CD4-positive, alpha-beta T cell treated with Interleukin-10 for 1 hour (primary cell): ENCODE results near the gene SPIN2B.
A peak's percentile ranks its signal among the peaks of the same experiment; 100 is the strongest.
"Not testable (repeated sequence)": the region's sequence is repeated elsewhere in the genome, so short reads cannot be mapped to it uniquely, and the experiment has no call there.

Source experiments
- DNase-seq: peaks from one replicate; pipeline ENCODE4 v3.0.0-alpha.2; 2020

SPIN2B gene

DNA sequence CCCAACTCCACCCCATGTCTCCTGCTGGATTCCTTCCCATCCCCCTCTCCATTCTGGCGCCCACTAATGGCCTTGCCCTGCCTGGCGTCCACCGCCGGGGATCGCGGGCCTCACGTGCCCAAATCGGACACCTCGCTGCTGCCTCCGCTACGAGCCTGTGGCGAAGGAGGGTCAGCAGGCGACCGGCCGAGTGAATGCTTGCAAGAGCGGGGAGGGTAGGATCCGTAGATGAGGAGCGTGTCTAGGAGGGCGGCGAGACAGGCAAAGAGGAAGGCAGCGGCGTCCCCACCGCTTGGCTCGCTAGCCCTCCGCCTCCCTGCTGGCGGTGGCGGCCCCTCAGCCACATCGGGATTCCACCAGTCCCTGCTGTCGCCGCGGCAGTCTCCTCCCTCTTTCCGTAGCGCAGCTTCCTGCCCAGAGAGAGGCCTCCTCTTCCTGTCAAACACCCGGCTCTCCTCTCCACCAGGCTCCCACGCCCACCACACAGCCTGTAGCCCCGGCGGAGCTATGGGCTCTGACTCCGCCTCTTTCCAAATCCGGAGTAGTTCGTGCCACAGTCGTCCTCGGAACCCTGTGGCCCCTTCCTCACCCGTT, at the start of gene SPIN2B:
Gene SPIN2B, minus strand, starts transcription at position 387 of the 594 bp plus-strand sequence.
- DNase-seq, result peak; percentile 80

DNA sequence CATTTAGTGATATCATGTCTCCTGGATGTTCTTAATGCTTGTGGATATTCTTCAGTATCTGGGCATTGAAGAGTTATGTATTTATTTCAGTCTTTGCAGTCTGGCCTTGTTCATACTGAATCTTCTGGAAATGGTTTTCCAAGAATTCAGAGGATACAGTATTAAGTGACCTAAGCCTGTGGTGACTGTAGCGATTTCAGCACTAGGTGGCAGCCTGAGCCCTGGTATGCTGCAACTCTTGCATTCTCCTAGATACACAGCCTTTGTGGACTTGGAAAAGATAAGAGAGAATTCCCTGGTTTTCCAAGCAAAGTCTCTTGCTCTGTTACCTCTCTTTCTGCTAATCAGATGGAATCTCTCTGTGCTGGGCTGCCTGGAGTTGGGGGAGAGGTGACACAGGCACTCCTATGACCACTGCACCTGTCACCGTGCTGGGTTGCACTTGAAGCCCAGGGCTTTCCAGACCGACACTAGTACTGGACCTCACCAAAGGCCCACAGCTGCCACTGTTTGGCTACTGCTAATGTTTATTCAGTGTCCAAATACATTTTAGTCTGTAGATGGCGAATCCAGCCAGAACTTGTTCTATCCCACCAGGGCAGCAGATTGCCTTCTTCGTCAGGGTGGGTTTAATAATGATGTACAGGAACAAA, 35.2 kb upstream of the SPIN2B start:
- peak; percentile 1 for DNase-seq

DNA sequence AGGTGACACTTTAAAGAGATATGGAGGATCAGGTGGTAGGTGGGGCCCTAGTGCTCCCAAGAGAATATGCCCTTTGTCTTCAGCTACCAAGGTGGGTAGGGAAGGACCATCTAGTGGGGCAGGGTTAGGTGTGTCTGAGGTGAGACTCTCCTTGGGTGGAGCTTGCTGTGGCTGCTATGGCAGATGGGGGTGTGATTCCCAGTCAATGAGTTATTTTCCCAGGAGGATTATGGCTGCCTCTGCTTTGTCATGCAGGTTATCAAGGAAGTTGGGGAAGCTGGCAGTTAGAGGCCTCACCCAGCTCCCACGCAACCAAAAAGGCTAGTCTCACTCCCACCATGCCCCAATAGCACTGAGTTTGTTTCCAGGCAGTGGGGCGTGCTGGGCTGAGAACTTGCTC, 33.8 kb upstream of the SPIN2B start:
- DNase-seq, result no peak

DNA sequence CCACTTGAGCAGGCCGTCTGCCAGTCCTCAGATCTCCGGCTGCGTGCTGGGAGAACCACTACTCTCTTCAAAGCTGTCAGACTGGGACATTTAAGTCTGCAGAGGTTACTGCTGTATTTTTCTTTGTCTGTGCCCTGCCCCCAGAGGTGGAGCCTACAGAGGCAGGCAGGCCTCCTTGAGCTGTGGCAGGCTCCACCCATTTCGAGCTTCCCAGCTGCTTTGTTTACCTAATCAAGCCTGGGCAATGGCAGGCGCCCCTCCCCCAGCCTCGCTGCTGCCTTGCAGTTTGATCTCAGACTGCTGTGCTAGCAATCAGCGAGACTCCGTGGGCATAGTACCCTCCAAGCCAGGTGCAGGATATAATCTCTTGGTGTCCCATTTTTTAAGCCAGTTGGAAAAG, 30.9 kb upstream of the SPIN2B start:
- DNase-seq, result not testable (repeated sequence)

DNA sequence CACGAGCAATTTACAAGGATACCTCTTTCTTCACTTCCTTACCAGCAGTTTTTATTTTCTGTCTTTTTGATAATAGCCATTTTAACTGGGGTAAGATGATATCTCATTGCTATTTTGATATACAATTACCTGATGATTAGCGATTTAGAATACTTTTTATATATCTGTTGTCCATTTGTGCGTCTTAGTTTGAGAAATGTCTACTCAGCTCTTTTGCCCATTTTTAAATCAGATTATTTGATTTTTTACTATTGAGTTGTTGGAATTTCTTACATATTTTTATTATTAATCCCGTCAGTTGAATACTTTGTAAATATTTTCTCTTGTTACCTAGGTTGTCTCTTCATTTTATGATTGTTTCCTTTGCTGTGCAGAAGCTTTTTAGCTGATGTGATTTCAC, 17.3 kb upstream of the SPIN2B start:
- no peak for DNase-seq

DNA sequence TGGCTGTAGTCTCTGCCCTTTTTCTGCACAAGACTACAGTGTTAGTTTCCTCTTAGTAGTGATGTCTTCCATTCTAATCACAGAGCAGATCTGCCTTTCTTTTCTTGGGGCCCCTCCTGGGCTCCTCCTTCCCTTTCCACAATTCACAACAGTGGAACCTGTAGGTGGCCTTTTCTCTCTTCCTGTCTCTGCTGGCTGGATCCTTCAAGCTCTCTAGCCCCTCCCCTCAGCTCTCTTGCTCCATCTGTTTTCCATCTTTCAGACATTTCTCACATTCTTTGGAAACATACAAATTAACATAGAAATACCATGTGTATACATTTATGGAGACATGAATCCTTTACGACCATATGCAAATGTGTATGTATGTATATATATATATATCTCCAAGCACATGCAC, 16.2 kb upstream of the SPIN2B start:
- DNase-seq, result no peak

DNA sequence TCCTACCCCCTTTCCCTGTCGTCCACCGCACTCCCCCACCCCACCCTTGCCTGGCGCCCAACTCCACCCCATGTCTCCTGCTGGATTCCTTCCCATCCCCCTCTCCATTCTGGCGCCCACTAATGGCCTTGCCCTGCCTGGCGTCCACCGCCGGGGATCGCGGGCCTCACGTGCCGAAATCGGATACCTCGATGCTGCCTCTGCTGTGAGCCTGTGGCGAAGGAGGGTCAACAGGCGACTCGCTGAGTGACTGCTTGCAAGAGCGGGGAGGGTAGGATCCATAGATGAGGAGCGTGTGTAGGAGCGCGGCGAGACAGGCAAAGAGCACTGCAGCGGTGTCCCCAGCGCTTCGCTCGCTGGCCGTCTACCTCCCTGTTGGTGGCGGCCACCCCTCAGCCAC, 15.7 kb upstream of the SPIN2B start, which contains the start of gene SPIN2A:
Gene SPIN2A, minus strand, starts transcription at position 325 of the 400 bp plus-strand sequence. CDS start 800 bp downstream, outside the sequence.
- DNase-seq, result not testable (repeated sequence)

DNA sequence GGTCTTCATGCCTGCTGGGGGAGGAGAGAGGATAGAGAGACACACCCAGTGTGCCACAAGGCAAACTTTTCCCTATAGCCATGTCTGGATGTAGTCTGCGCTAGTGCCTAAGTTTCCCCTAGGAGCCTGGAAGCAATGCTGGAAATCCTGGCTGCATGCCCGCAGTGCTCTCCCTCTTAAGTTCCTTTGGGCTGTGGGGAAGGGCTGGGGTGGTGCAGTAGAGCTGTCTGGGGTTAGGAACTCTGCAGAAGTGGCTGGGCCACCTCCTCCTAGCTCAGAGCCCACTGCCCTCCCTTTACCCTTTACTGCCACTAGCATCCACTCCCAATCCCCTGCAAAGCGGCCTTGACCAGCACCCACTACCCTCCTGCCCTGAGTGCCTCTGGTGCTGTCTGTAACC, 15.2 kb upstream of the SPIN2B start:
- DNase-seq, result not testable (repeated sequence)

DNA sequence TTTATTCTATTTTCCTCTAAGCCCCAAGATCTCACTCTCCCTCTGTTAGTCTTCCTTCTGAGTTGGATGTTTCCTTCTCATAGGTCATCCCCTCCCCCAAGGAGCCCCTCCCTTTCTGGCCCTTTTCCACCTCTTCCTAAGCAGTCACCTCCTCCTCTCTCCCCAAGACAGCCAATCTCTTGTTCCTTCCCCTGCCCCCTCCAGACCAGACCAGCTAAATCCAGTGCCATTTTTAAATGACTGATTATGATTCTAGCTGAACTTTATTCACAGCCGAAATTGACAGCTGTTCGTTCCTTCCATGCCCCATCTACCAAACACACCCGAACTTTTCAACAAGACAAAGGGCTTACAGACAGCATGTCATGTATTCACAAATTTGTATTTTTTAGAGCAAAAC, 13.9 kb upstream of the SPIN2B start:
- DNase-seq, result no peak

DNA sequence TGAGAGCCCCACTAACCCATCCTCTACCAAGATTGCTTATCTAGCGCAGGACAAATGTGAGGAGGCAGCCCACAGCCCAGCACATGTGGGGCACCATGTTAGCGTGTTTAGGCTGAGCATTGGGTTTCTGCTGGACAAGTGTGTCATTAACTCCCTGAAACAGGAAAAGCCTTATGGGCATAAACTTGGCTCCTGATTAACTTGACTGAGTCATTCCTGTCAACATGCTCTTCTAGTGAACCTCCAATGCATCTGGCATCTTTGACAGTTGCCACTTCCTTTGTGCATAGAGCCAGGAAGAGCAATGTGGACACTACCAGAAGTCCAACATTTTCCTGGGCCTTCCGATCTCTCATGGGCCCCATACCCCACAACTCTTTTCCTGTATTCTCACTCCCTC, 13.4 kb upstream of the SPIN2B start:
- no peak for DNase-seq

DNA sequence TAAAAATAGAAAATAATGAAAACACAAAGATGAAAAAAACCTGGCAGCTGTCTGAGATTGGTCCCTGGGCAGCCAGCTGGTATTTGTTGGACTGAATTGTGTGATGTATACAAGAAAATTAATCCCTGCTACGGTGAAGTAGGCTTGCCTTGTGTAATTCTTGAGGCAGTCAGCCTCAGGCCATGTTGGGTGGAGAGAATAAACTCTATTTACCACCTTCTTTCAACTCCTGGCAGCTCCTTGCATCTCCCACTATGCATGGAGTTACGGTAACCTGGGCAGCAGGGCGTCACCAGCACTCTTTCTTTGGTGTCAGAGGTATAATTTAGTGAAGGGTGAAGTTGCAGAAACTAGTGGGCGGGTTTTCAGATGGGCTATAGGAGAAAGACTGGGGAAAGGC, 12.4 kb upstream of the SPIN2B start:
- DNase-seq, result no peak

DNA sequence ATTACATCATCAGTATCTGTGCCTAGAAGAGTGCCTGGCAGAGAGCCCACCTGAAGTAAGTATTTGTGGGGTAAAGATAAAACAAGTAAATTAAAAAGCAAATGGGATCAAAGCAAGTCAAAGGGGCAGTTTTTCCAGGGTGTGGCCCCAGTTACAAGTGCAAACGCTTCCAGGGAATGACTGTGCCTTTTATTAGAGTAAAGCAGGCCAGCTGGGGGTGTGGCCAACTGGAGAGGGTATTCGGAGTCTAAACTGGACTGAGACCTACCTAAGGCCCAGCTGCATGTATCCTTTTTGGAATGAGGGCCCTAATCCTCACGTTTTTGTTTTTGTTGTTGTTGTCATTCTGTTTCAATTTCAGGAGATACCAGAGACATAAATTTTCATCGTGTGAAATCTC, 11.9 kb upstream of the SPIN2B start:
- DNase-seq, result not testable (repeated sequence)

DNA sequence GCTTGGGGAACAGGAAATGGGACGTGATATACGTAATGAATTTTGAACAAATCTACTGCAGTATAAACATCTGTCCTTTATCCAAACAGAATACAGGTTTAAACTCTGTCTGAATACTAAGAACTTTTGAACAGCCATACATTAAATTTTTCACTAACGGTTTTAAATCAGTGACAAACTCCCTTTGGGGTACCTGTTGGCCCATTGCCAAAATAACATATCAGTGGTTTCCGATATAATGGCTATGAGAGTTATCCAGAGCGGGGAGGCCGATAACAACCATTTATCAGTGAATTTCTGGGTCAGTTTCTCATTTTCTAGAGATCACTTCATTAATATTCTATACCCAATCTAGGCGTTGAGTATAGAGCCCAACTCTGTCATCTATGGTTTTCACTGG, 10.7 kb upstream of the SPIN2B start:
- DNase-seq, result no peak

DNA sequence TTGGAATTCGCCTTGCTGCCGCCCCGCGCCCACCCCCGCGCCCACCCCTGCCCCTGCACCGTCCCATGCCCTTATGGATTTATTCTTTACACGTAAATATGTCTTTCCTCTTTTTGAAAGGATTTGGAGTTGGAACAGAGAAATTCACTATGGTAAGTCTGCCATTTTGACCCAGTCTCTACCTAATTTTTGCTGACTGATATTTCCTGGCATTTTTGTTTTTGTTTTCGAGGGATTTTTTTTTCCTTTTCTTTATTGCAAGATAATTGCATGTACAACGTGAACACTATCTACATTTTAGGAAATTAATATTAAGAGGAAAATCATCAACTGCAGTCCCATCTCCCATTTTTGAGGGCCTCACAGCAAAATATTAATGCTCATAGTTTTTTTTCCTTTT, 468 bp upstream of the SPIN2B start:
- no peak for DNase-seq

DNA sequence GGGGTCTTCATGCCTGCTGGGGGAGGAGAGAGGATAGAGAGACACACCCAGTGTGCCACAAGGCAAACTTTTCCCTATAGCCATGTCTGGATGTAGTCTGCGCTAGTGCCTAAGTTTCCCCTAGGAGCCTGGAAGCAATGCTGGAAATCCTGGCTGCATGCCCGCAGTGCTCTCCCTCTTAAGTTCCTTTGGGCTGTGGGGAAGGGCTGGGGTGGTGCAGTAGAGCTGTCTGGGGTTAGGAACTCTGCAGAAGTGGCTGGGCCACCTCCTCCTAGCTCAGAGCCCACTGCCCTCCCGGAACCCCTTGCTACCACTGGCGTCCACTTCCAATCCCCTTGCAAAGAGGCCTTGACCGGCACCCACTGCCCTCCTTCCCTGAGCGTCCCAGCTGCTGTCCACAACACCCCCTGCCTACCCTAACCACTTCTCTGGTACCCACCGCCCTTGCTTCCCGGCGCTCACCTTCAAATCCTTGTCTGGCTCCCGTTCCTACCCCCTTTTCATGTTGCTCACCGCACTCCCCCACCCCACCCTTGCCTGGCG, 658 bp downstream of the SPIN2B start:
- not testable (repeated sequence) for DNase-seq

DNA sequence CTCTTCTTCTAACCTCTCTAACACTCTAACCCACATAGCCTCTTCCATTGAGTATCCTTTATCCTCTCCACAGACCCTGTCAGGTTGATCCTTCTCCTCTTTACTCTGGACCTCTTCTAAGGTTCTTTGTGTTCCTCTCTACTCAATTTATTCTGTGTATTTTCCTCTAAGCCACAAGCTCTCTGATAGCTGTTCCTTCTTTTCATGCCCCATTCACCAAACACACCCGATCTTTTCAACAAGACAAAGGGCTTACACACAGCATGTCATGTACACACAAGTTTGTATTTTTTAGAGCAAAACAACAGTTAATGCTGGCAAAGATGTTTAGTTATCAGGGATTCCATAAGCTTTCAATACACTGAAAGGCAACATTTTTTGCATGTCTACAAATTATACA, 1.9 kb downstream of the SPIN2B start:
- DNase-seq, result no peak

DNA sequence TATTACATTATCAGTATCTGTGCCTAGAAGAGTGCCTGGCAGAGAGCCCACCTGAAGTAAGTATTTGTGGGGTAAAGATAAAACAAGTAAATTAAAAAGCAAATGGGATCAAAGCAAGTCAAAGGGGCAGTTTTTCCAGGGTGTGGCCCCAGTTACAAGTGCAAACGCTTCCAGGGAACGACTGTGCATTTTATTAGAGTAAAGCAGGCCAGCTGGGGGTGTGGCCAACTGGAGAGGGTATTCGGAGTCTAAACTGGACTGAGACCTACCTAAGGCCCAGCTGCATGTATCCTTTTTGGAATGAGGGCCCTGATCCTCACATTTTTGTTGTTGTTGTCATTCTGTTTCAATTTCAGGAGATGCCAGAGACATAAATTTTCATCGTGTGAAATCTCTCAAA, 3.8 kb downstream of the SPIN2B start:
- not testable (repeated sequence) for DNase-seq

DNA sequence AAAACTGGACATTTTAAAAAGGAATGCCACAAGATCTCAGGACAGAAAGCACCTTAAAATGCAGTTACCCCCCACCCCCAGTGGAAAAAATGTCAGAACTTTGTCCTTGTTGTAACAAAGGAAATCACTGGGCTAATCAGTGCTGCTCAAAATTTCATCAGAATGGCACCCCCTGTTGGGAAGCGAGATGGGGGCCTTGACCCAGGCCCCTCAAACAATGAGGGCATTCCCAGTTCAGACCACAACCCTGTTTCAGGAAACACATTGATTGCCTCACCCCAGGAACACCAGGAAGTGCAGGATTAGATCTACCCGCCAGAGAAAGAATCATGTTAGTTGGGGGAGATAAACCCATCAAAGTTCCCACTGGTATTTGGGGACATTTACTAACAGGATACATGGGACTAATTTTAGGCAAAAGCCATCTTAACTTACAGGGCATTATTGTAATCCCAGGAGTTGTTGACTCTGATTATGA, 16.4 kb downstream of the SPIN2B start:
- DNase-seq, result no peak

DNA sequence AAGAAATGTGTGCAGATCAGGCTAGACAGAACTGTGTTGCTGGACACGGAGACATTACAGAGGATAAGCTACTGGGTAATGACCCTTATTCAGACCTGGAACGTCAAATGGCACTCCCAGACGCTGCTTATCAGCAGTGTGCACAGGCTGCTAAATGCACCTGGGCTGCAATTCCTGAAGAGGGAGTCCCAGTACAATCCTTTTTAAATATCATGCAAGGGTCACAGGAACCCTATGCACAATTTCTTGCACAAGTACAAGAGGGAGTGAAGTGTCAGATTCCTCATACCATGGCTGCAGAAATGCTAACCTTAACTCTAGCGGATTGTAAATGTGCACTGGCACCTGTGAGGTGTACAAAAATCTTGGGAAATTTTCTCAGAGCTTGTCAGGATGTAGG, 16.9 kb downstream of the SPIN2B start:
- no peak for DNase-seq

DNA sequence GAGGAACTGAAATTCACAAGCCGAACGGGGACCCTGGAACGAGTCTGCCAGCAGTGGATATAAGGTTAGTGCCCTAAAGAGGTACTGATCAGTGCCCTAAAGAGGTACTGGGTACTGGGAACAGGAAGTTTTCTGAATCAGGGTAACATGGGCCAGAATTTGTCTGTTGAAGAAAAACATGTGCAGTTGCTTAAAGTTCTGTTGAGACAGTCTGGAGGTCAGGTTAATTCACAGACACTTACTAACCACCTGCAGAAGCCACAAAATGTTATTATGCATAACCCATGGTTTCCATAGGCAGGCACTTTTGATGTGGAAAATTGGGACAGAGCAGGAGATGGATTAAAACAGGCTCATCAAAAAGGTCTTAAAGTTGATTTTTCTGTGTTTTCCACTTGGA, 17.9 kb downstream of the SPIN2B start:
- DNase-seq, result no peak

DNA sequence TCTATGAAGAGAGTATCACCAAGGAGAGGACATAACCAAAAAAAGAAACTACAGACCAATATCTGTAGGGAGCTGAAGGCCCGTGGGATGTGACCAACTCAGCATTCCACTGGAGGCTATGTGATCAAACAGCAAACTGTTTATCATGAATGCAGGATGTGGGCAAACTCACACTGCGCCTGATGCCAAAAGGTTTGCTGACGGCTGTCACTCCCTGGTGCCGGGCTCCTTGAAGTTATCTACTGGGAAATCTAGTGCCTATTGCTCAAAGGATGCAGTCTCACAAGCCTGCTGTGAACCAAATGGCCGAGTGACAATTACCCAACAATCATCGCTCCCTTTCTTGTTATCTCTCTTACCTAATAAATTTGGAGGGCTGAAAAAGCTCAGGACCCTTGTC, 18.4 kb downstream of the SPIN2B start:
- DNase-seq, result not testable (repeated sequence)

DNA sequence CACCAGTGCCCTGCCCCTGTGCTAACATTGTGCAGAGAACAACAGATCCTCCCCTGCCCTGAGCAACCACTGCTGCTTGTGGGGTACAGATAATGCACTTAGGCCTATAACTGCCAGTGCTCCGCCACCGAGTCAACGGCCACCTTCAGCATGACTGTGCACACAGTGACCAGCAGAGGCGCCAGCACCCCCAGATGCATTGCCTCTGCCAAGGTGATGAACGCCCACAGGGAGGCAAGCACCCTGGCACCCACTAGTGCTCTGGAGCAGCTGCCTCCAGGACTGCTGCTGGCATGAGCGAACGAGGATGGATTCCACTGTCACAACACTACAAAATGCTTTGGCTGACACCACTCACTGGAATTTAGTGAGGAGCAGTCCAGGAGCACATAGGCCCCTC, 38.2 kb downstream of the SPIN2B start:
- no peak for DNase-seq

DNA sequence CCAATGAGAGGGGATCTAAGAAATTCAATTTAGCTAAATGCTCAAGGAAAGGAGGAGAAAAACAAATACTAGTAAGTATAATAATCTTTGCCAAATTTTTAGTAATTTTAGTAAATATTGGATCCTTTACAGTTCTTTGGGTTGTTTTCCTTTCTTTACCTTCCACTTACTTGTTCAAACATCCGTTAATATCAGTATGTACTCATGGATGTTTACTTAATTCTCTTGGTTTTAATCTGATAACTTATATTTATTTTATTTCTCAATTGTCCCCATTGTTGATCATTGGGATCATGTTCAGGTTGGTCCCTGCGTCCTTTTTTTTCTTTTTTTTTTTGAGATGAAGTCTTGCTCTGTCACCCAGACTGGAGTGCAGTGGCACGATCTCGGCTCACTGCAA, 46.9 kb downstream of the SPIN2B start:
- DNase-seq, result no peak

DNA sequence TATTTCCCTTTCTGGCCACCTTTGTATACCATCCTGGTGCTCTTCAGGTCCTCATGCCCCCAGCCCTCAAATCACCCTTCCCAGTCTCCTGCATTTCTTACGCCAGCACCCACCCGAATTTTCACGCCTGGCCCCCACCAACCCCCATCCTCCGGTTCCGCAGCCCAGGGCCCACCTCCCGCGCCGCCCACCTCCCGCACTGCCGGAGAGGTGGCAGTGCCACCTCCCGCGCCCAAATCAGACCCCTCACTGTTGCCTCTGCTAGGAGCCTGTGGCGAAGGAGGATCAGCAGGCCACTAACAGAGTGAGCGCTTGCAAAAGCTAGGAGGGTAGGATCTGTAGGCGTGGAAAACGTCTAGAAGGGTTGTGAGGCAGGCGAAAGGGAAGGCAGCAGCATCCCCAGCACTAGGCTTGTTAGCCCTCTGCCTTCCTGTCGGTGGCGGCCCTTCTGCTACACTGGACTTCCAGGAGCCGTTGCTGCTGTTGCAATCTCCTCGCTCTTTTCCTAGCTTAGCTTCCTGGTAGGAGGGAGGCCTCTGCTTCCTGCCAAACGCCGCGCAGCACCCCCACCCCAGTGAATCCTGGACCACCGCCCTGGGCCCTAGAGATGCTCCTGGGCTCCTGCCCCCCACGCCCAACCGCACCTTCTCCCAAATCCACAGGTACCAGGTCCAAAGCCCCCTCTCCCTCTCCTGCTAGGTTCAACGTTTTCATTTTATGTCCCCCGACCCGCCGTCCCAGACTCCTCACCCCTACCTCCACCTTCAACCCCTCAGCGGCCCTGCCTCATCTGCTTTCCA, 51.0 kb downstream of the SPIN2B start:
- no peak for DNase-seq
